ENCODE measurements around the gene SMAD3. TPM values are rescaled to one million over a fixed set of nuclear protein-coding genes. Genes with fewer than 3 reads are reported as not detected.

SMAD3 gene
- total RNA-seq, 1 donor from 2014 or later, result 25.7 TPM

DNA sequence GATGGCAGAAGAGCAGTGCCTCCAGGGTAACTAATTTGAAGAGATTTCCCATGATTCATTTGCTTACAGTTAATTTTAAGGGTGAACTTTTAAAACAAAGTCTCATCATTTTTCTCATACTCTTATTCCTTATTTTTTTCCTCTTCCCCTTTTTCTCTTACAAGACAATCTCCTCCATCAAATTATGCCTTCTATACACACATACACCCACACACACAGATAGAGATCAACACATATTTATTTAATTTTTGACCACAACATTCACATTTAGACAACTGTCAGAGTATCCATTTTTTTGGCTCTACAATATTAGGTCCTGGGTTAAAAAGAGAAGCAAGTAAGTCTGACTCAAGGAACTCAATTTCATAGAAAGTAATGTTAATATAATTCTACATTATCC is 151.5 kb downstream of the SMAD3 start:
- intact Hi-C loops (cut with DNase I), result no loop called here

DNA sequence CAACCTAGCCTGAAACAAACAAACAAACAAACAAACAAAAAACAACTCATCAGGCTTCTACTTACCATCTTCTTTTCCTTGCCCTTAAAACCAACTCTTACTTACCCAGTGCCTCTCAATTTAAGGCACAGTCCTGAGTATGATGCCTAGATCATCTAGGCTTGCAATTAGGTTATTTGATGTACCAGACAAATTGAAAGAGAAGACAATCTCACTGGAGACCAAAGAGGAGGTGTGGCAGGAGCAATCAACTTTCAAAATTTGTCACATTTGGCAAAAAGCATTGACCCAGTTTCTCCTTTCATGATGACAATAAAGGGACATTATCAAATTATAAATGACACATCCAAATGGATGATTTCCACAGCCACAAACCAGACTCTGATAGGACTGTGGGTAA is 153.0 kb downstream of the SMAD3 start:
- intact Hi-C loops (cut with DNase I), result no loop called here
- H3K4me1 ChIP-seq, result no peaks in the 10 kb centered on the region
- TF ChIP-seq, protein P1, sequence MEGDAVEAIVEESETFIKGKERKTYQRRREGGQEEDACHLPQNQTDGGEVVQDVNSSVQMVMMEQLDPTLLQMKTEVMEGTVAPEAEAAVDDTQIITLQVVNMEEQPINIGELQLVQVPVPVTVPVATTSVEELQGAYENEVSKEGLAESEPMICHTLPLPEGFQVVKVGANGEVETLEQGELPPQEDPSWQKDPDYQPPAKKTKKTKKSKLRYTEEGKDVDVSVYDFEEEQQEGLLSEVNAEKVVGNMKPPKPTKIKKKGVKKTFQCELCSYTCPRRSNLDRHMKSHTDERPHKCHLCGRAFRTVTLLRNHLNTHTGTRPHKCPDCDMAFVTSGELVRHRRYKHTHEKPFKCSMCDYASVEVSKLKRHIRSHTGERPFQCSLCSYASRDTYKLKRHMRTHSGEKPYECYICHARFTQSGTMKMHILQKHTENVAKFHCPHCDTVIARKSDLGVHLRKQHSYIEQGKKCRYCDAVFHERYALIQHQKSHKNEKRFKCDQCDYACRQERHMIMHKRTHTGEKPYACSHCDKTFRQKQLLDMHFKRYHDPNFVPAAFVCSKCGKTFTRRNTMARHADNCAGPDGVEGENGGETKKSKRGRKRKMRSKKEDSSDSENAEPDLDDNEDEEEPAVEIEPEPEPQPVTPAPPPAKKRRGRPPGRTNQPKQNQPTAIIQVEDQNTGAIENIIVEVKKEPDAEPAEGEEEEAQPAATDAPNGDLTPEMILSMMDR (IDR thresholded peaks at IDR 0.05), result no peak
- ATAC-seq (no peak), DNase-seq (no peak)
- no peaks in the 10 kb centered on the region for H3K9me3 ChIP-seq
- no peak overlapping the region for H3K4me3 ChIP-seq
- no peak overlapping the region for H3K27ac ChIP-seq
- no peaks in the 10 kb centered on the region for H3K27me3 ChIP-seq (ENCODE audit: low read depth)
- peaks cover 3% of the 10 kb centered on the region for H3K36me3 ChIP-seq

More for the DNA sequence above, 151.5 kb downstream of the SMAD3 start:
- no peak for DNase-seq
- ATAC-seq, result no peak
- Histone ChIP-seq H3K9me3 (no peaks in the 10 kb centered on the region), H3K36me3 (peaks cover 3% of the 10 kb centered on the region), H3K4me1 (no peaks in the 10 kb centered on the region), H3K27me3 (ENCODE audit: low read depth) (no peaks in the 10 kb centered on the region), H3K27ac (no peak overlapping the region), H3K4me3 (no peak overlapping the region)
- TF ChIP-seq, protein P1 (IDR thresholded peaks at IDR 0.05), result no peak

DNA sequence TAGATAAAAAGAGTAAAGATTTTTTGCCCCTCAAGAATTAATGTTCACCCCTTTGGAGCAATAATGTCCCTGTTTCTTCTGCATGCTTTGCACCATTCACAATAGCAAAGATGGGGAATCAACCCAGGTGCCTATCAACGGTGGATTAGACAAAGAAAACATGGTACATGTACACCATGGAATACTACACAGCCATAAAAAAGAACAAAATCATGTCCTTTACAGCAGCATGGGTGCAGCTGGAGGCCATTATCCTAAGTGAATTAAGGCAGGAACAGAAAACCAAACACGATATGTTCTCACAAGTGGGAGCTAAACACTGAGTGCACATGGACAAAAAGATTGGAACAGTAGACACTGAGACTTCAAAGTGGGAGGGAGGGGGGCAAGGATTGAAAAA is 153.9 kb downstream of the SMAD3 start:
- no peaks in the 10 kb centered on the region for H3K27me3 ChIP-seq (ENCODE audit: low read depth)
- TF ChIP-seq, protein P1 (IDR thresholded peaks at IDR 0.05), result no peak
- no peaks in the 10 kb centered on the region for H3K4me1 ChIP-seq
- no peak overlapping the region for H3K4me3 ChIP-seq
- intact Hi-C loops (cut with DNase I), result no loop called here
- H3K9me3 ChIP-seq, result no peaks in the 10 kb centered on the region
- peaks cover 3% of the 10 kb centered on the region for H3K36me3 ChIP-seq
- DNase-seq (no peak), ATAC-seq (no peak)
- no peak overlapping the region for H3K27ac ChIP-seq

DNA sequence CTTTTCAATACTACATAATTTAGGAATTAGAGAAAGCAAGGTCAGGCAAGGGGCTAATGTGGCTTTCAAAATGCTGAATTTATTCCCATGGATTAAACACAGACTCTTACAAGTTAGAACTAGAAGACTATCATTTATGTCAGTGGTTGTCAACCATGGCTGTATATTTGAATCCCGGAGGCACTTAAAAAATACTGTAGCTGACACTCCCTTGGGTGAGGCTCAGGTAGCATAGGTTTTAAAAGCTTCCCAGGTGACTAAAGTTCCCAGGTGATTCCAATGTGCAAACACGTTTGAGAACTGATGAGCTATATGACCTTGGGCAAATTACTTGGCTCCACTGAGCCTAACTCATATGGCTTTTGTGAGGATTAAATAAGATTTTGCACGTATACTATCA is 159.5 kb downstream of the SMAD3 start:
- Histone ChIP-seq H3K27me3 (ENCODE audit: low read depth) (no peaks in the 10 kb centered on the region), H3K27ac (no peak overlapping the region), H3K4me3 (no peak overlapping the region), H3K9me3 (no peaks in the 10 kb centered on the region), H3K36me3 (peaks cover 10% of the 10 kb centered on the region), H3K4me1 (no peaks in the 10 kb centered on the region)
- intact Hi-C loops (cut with DNase I), result no loop called here
- ATAC-seq (no peak), DNase-seq (no peak)
- TF ChIP-seq, protein P1 (IDR thresholded peaks at IDR 0.05), result no peak

DNA sequence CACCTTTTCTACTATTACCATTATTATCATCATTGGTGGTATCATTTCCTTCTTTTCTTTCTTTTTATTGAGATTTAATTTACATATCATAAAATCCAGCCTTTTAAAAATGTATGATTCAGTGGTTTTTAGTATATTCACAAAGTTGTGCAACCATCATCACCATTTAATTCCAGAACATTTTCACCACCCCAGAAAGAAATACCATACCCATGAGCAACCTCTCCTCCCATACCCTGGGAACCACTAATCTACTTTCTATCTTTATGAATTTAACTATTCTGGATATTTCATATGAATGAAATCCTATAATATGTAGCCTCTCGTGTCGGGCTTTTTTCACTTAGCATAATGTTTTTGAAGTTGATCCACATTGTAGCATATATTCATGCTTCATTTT is 159.9 kb downstream of the SMAD3 start:
- H3K27ac ChIP-seq, result no peak overlapping the region
- no peaks in the 10 kb centered on the region for H3K4me1 ChIP-seq
- DNase-seq (no peak), ATAC-seq (no peak)
- no peaks in the 10 kb centered on the region for H3K27me3 ChIP-seq (ENCODE audit: low read depth)
- intact Hi-C loops (cut with DNase I), result no loop called here
- peaks cover 15% of the 10 kb centered on the region for H3K36me3 ChIP-seq
- H3K9me3 ChIP-seq, result no peaks in the 10 kb centered on the region
- TF ChIP-seq, protein P1 (IDR thresholded peaks at IDR 0.05), result no peak
- no peak overlapping the region for H3K4me3 ChIP-seq

DNA sequence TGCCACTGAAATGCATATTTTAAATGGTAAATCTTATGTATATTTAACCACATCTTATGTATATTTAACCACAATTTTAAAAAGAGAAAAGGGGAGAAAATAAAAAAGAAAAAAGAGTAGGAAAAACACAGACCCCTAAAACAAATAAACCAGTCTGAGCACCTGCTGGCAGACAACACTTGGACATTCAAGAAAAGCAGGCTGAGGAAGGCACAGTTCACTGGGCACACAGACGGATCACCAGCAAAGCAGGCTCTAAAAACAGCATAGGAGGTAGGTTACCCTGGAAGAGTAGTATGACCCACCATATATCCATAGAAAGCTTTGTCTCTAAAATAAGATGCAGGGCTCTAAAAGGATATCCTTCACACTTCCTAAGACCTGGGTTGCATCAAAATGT is 162.0 kb downstream of the SMAD3 start:
- H3K9me3 ChIP-seq, result no peaks in the 10 kb centered on the region
- ATAC-seq, result no peak

More for the DNA sequence above, 162.0 kb downstream of the SMAD3 start:
- intact Hi-C loops (cut with DNase I), result no loop called here
- Histone ChIP-seq H3K36me3 (peaks cover 35% of the 10 kb centered on the region), H3K27me3 (ENCODE audit: low read depth) (no peaks in the 10 kb centered on the region), H3K4me1 (no peaks in the 10 kb centered on the region), H3K4me3 (no peak overlapping the region), H3K27ac (no peak overlapping the region)
- TF ChIP-seq, protein P1 (IDR thresholded peaks at IDR 0.05), result no peak
- DNase-seq, result no peak

Measured in lower lobe of right lung (tissue), 2 donors.